Transverse colon (tissue), 4 donors: ENCODE data around the gene C15orf40. TPM values are rescaled to one million over a fixed set of nuclear protein-coding genes. Genes with fewer than 3 reads are reported as not detected.

ENCODE experiments used
- DNase-seq: peaks from one replicate; pipeline ENCODE4 v3.0.0-alpha.2; 2019
- H3K27ac ChIP-seq, 4 donors: fragments of 200-600 bp; sonication (generic); 2 replicates each; pipeline ENCODE4 v1.5.1; 2016 to 2018; ENCODE audit warnings: inconsistent platforms in 4 of 4
- H3K27me3 ChIP-seq: fragments of 200-600 bp; sonication (generic); 2 replicates; pipeline ENCODE4 v1.5.1; 2017; ENCODE audit warnings: inconsistent platforms
- H3K36me3 ChIP-seq, 4 donors: fragments of 200-600 bp; sonication (generic); 2 replicates each; pipeline ENCODE4 v1.5.1; 2017 to 2019; ENCODE audit warnings: inconsistent platforms in 4 of 4
- H3K4me1 ChIP-seq, 4 donors: fragments of 200-600 bp; sonication (generic); 2 replicates each; pipeline ENCODE4 v1.5.1; 2017 to 2020; ENCODE audit warnings: inconsistent platforms in 4 of 4
- H3K4me3 ChIP-seq, 4 donors: fragments of 200-600 bp; sonication (generic); 1 replicate in 1 of 4; 2 replicates in 3 of 4; pipeline versions ENCODE4 v1.5.1 to v1.6.1; 2017 to 2019; ENCODE audit warnings: inconsistent platforms in 4 of 4
- H3K9me3 ChIP-seq, 2 donors: fragments of 200-600 bp; sonication (generic); 2 replicates each; pipeline ENCODE4 v1.5.1; 2017 to 2019; ENCODE audit warnings: inconsistent platforms in 2 of 2
- CTCF ChIP-seq, 5 experiments: fragments of 200-600 bp in 3 of 5; fragments of 450-650 bp in 2 of 5; sonication (generic) in 3 of 5; IDR thresholded peaks; 1 replicate in 2 of 5; 2 replicates in 3 of 5; pipeline ENCODE4 v1.5.1; 2016 to 2017; ENCODE audit warnings: antibody characterized with exemption in 5 of 5, inconsistent platforms in 3 of 5, mild to moderate bottlenecking in 2 of 5, moderate library complexity in 1 of 5
- EP300 ChIP-seq: sonication (generic); formaldehyde crosslinking; IDR thresholded peaks from one replicate; pipeline ENCODE4 v1.6.1; 2017; ENCODE audit warnings: antibody characterized with exemption, low read depth
- POLR2A ChIP-seq: fragments of 450-650 bp; IDR thresholded peaks from one replicate; pipeline ENCODE4 v1.6.1; 2016; ENCODE audit warnings: antibody characterized with exemption, mild to moderate bottlenecking, moderate library complexity
- POLR2AphosphoS5 ChIP-seq, 3 donors: sonication (generic); formaldehyde crosslinking; IDR thresholded peaks; one replicate each; pipeline ENCODE4 v1.6.1; 2016; ENCODE audit warnings: antibody characterized with exemption in 3 of 3
- WGBS, 2 donors: methylation state at CpG; one replicate each; pipeline ENCODE4 v1.1.5; 2018; ENCODE audit warnings: low coverage in 1 of 2; 5-methylcytosine and 5-hydroxymethylcytosine counted together
- in situ Hi-C, 4 donors: fragments of 200-750 bp; cut with MboI; loops; one replicate each; pipeline versions ENCODE4 v1.15.0 to v1.15.1; 2017; ENCODE audit warnings: low sequenced_read_pairs in 3 of 4, low pct_ligation_motif_present in 1 of 4, low pct_unique_long_range_greater_than_20kb in 1 of 4
- intact Hi-C: fragments of 100-400 bp; cut with DNase I; formaldehyde crosslinking; loops from one replicate; pipeline ENCODE4 v1.15.1; 2023; ENCODE audit warnings: low total_unique reads
- total RNA-seq, 4 donors: library from RNA; depleted of rRNA; stranded (reverse); fragments of >200 nt; gene quantifications; one replicate each; pipeline ENCODE4 v1.1.0, GENCODE V29; 2016

The C15orf40 gene
- total RNA-seq, 4 donors from 2014 or later, result 10.6 to 42.8 (median 18.9) TPM

GRCh38 chr15:82963471-82964341, 47.7 kb downstream of the C15orf40 start:
- WGBS, 2 donors, result 91 to 93% methylated on average over 3 to 7 of the region's 7 CpGs
- in situ Hi-C loops, result loop anchor here in 1 of 4 donors (25.0 kb wide), 1 partner anchor 101 kb away; no protein-coding TSS in a partner anchor
- H3K27me3 ChIP-seq, result no peaks in the 10 kb centered on the region

GRCh38 chr15:82960766-82961165, 50.7 kb downstream of the C15orf40 start:
- TF ChIP-seq POLR2AphosphoS5 (IDR thresholded peaks at IDR 0.05) (no peak), POLR2A (no peak)
- Histone ChIP-seq H3K4me1 (no peaks in the 10 kb centered on the region), H3K36me3 (no peaks in the 10 kb centered on the region), H3K27ac (no peak overlapping the region), H3K9me3 (no peaks in the 10 kb centered on the region), H3K27me3 (no peaks in the 10 kb centered on the region), H3K4me3 (no peak overlapping the region)
- intact Hi-C loops (no loop called here), in situ Hi-C loops (loop anchor here in 1 of 4 donors (25.0 kb wide), 1 partner anchor 98 kb away; no protein-coding TSS in a partner anchor)
- WGBS, 2 donors, result 88% methylated on average over 3 of the region's 3 CpGs; no CpG with 5 or more reads in 1 of the 2 donors
- DNase-seq, result no peak

More at GRCh38 chr15:82963471-82964341, 47.7 kb downstream of the C15orf40 start:
- H3K4me1 ChIP-seq, result no peaks in the 10 kb centered on the region
- H3K27ac ChIP-seq, result no peak overlapping the region
- no peaks in the 10 kb centered on the region for H3K36me3 ChIP-seq
- DNase-seq, result no peak
- no peak overlapping the region for H3K4me3 ChIP-seq
- no peak for TF ChIP-seq POLR2AphosphoS5 (IDR thresholded peaks at IDR 0.05)
- intact Hi-C loops, result no loop called here
- no peaks in the 10 kb centered on the region for H3K9me3 ChIP-seq

- no peak for DNase-seq
- TF ChIP-seq POLR2AphosphoS5 (IDR thresholded peaks at IDR 0.05) (no peak), POLR2A (no peak), CTCF (IDR thresholded peaks at IDR 0.05) (no peak), EP300 (no peak)
- no peaks in the 10 kb centered on the region for H3K4me1 ChIP-seq
- H3K9me3 ChIP-seq, result no peaks in the 10 kb centered on the region
- H3K4me3 ChIP-seq, result no peak overlapping the region
- 96 to 100% methylated on average over 1 to 5 of the region's 5 CpGs for WGBS, 2 donors
- H3K27me3 ChIP-seq, result no peaks in the 10 kb centered on the region
- H3K27ac ChIP-seq, result no peak overlapping the region
- intact Hi-C loops (no loop called here), in situ Hi-C loops (loop anchor here in 1 of 4 donors (25.0 kb wide), 1 partner anchor 97 kb away; no protein-coding TSS in a partner anchor)
- H3K36me3 ChIP-seq, result no peaks in the 10 kb centered on the region
Observed at GRCh38 chr15:82959423-82959822, 52.0 kb downstream of the C15orf40 start.

GRCh38 chr15:82958638-82959037, 52.8 kb downstream of the C15orf40 start:
- in situ Hi-C loops (loop anchor here in 1 of 4 donors (25.0 kb wide), 1 partner anchor 96 kb away; no protein-coding TSS in a partner anchor), intact Hi-C loops (no loop called here)
- TF ChIP-seq EP300 (no peak), CTCF (IDR thresholded peaks at IDR 0.05) (no peak), POLR2AphosphoS5 (IDR thresholded peaks at IDR 0.05) (no peak), POLR2A (no peak)
- Histone ChIP-seq H3K4me1 (no peaks in the 10 kb centered on the region), H3K36me3 (no peaks in the 10 kb centered on the region), H3K9me3 (no peaks in the 10 kb centered on the region), H3K27me3 (no peaks in the 10 kb centered on the region), H3K27ac (no peak overlapping the region), H3K4me3 (no peak overlapping the region)
- WGBS, 2 donors, result 20 to 69% methylated on average over 1 of the region's 1 CpG
- DNase-seq, result no peak
